RWPE1 (cell line): ENCODE measurements around the gene NCOR2.

Experiments
- CTCF ChIA-PET: fragments of 350-600 bp; sonication (Branson Sonifier 250); formaldehyde crosslinking; extraction: SDS; loops from one replicate; lab custom pipeline; 2021; lab: Yijun Ruan, JAX
- POLR2A ChIA-PET: fragments of 400-600 bp; formaldehyde crosslinking; extraction: SDS; loops from one replicate; lab custom pipeline; 2020; ENCODE audit warnings: antibody characterized with exemption; ENCODE audit not compliant: low non-redundant PET; lab: Yijun Ruan, JAX
- DNase-seq: peaks from one replicate; pipeline ENCODE4 v3.0.0; 2012; ENCODE audit warnings: low spot score
- H3K27ac ChIP-seq: fragments of 450-650 bp; 2 replicates; pipeline ENCODE4 v1.5.1; 2017
- TF ChIP-seq, protein P1 (sequence below): fragments of 450-650 bp; conservative IDR thresholded peaks from 2 replicates; pipeline ENCODE4 v1.5.1; 2017; ENCODE audit warnings: low read depth, mild to moderate bottlenecking

The NCOR2 gene

DNA sequence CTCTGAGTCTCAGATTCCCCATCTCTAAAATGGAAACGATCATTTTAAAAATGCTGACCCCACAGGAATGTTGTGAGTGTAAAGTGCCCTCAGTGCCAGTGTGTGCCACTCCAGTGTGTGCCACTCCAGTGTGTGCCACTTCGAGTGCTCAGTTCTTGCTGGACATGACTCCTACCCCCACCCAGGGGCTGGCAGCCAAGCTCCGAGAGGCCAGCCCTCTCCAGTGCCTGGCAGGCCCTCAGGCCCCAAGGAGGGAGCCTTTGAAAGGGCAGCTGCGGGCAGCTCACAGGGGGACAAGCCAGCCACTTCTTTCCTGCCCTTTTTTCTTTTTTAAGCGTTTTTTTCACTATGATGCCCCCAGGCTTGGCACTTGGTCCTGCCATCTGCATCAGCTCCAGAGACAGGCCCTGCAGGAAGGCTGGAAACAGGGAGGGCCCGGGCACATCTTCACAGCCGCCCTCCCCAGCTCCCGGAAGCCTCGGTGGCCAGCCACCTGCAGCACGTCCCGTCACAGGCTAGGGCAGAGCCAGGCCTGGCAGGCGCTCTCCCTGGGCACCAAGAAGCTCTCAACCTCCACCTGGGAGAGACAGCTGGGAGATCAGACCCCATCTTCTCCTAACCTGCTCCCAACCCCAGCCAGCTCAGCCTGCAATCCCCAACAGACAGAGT is 29.8 kb downstream of the NCOR2 start:
- TF ChIP-seq, protein P1, sequence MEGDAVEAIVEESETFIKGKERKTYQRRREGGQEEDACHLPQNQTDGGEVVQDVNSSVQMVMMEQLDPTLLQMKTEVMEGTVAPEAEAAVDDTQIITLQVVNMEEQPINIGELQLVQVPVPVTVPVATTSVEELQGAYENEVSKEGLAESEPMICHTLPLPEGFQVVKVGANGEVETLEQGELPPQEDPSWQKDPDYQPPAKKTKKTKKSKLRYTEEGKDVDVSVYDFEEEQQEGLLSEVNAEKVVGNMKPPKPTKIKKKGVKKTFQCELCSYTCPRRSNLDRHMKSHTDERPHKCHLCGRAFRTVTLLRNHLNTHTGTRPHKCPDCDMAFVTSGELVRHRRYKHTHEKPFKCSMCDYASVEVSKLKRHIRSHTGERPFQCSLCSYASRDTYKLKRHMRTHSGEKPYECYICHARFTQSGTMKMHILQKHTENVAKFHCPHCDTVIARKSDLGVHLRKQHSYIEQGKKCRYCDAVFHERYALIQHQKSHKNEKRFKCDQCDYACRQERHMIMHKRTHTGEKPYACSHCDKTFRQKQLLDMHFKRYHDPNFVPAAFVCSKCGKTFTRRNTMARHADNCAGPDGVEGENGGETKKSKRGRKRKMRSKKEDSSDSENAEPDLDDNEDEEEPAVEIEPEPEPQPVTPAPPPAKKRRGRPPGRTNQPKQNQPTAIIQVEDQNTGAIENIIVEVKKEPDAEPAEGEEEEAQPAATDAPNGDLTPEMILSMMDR, result no peak
- peak overlapping the region; percentile 67 for H3K27ac ChIP-seq
- POLR2A ChIA-PET, result no interaction called here
- CTCF ChIA-PET, result interaction anchor here (0.6 kb wide), 1 partner anchor 36 kb away, joined by 3 read pairs; no protein-coding TSS in a partner anchor
- DNase-seq, result no peak

- CTCF ChIA-PET, result no interaction called here
- TF ChIP-seq, protein P1, result no peak
- DNase-seq, result no peak
- peak overlapping the region; percentile 67; the same call in 1 of the 2 replicates for H3K27ac ChIP-seq
- POLR2A ChIA-PET, result no interaction called here
Observed at GRCh38 chr12:124536641-124537040, 30.8 kb downstream of the NCOR2 start.

GRCh38 chr12:124534776-124535740 is 32.4 kb downstream of the NCOR2 start:
- ChIA-PET POLR2A (no interaction called here), CTCF (no interaction called here)
- TF ChIP-seq, protein P1, result no peak
- peak overlapping the region; percentile 29 for H3K27ac ChIP-seq
- DNase-seq, result no peak

GRCh38 chr12:124533456-124533855 is 34.0 kb downstream of the NCOR2 start:
- CTCF ChIA-PET, result no interaction called here
- DNase-seq, result no peak
- H3K27ac ChIP-seq, result peak overlapping the region; percentile 24; the same call in 1 of the 2 replicates
- TF ChIP-seq, protein P1, result no peak
- POLR2A ChIA-PET, result no interaction called here

DNA sequence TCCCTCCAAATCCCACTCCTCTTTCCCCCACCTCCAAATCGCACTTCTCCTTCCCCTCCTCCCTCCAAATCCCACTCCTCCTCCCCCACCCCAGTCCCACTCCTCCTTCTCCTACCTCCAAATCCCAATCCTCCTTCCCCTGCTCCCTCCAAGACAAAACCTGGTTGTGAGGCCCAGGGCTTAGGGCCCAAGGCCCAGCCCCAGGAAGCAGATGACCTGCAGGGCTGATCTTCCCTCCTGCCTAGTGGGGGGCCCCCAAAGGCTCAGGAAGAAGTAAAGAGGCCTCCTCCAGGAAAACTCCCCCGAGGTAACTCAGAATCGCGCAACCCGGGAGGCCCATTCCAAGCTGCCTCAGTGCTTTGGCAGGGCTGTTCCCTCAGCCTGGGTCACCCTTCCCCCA is 34.4 kb downstream of the NCOR2 start:
- peak overlapping the region; percentile 24 for H3K27ac ChIP-seq
- ChIA-PET CTCF (no interaction called here), POLR2A (no interaction called here)
- DNase-seq, result no peak
- TF ChIP-seq, protein P1, result no peak

DNA sequence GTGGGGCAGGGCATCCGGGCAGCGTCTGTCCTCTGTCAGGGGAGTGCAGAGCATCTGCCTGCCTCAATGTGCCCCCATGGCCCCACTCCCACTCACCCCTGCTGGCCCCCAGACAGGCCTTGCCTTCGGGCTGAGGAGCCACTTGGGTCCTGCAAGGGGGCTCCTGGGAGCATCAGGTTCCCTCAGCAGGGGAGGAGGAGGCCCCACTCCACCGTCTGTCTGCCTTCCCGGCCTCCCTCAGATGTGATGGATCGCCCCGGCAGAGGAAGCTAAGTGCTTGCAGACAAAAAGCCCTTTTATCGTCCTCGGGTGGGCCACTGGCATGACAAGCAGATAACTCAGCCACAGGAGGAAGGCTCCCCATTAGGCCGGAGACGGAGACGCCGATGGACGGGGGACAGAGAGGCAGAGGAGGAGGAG is 35.1 kb downstream of the NCOR2 start:
- CTCF ChIA-PET, result no interaction called here
- TF ChIP-seq, protein P1, result no peak

More for the DNA sequence above, 35.1 kb downstream of the NCOR2 start:
- no peak for DNase-seq
- peak overlapping the region; percentile 24; the same call in 1 of the 2 replicates for H3K27ac ChIP-seq
- POLR2A ChIA-PET, result no interaction called here
